COLO668 (cell line): ENCODE measurements around the gene CPNE6.

Experiments used
- DNase-seq: peaks from one replicate; lab custom pipeline; 2025; ENCODE audit not compliant: unreplicated experiment; lab: John Stamatoyannopoulos, UW

Gene CPNE6

GRCh38 chr14:24084440-24084839 is 13.1 kb downstream of the CPNE6 start:
- DNase-seq: no peak

- no peak for DNase-seq
These were observed 13.9 kb downstream of the CPNE6 start for GRCh38 chr14:24085215-24085614.

- DNase-seq: no peak
These were observed 15.0 kb downstream of the CPNE6 start for GRCh38 chr14:24086193-24086955.

- DNase-seq: no peak
These were observed 15.6 kb downstream of the CPNE6 start for GRCh38 chr14:24087004-24087403.

- DNase-seq: no peak
These were observed 16.7 kb downstream of the CPNE6 start for GRCh38 chr14:24088095-24088494.

- no peak for DNase-seq
These were observed 18.5 kb downstream of the CPNE6 start for GRCh38 chr14:24089890-24090289.

GRCh38 chr14:24092110-24092504 is 20.7 kb downstream of the CPNE6 start:
- DNase-seq: no peak

GRCh38 chr14:24092505-24093206 is 21.3 kb downstream of the CPNE6 start:
- DNase-seq: no peak

GRCh38 chr14:24093207-24093900 is 22.0 kb downstream of the CPNE6 start:
- no peak for DNase-seq

GRCh38 chr14:24093901-24094840 is 22.8 kb downstream of the CPNE6 start, which contains the start of gene PCK2:
Gene PCK2 (plus strand): TSS chr14:24094311. CDS start chr14:24094406, 95 bp downstream.
- peak; percentile 91 for DNase-seq

- DNase-seq: peak; percentile 48
These were observed 23.5 kb downstream of the CPNE6 start for GRCh38 chr14:24094841-24095270.

- peak; percentile 32 for DNase-seq
These were observed 24.1 kb downstream of the CPNE6 start for GRCh38 chr14:24095271-24096068.

GRCh38 chr14:24096545-24097181 is 25.3 kb downstream of the CPNE6 start:
- no peak for DNase-seq

GRCh38 chr14:24098229-24098926 is 27.0 kb downstream of the CPNE6 start:
- no peak for DNase-seq

GRCh38 chr14:24098927-24099813 is 27.8 kb downstream of the CPNE6 start:
- peak; percentile 58 for DNase-seq

- DNase-seq: no peak
These were observed 29.0 kb downstream of the CPNE6 start for GRCh38 chr14:24100197-24100981.

- DNase-seq: no peak
These were observed 29.7 kb downstream of the CPNE6 start for GRCh38 chr14:24100982-24101494.
